H1 (cell line): Measurements from ENCODE around the gene PCNX3. TPM values are rescaled to one million over a fixed set of nuclear protein-coding genes. Genes with fewer than 3 reads are reported as not detected.

ENCODE experiments used
- CTCF ChIA-PET: fragments of 300-600 bp; sonication (Branson Sonifier 250); formaldehyde crosslinking; loops from one replicate; lab custom pipeline; 2021; ENCODE audit not compliant: partially characterized antibody; lab: Charles Lee
- POLR2A ChIA-PET: fragments of 300-600 bp; sonication (Branson Sonifier 250); formaldehyde crosslinking; loops from one replicate; lab custom pipeline; 2021; ENCODE audit warnings: inconsistent platforms; ENCODE audit not compliant: partially characterized antibody; lab: Charles Lee
- DNase-seq, 2 experiments: peaks; one replicate each; pipeline versions ENCODE4 v3.0.0 to v3.0.0-alpha.2; 2010 to 2022; ENCODE audit warnings: low spot score in 2 of 2, low read depth in 1 of 2, mixed read lengths in 1 of 2
- FAIRE-seq: peaks from 2 replicates; lab custom pipeline; 2011; peaks lifted over from hg19 to GRCh38; lab: Jason Lieb, UNC
- H2AFZ ChIP-seq: 2 replicates; pipeline ENCODE4 v1.8.1; 2012; ENCODE audit warnings: low read length, inconsistent platforms
- H2AK5ac ChIP-seq: 2 replicates; pipeline ENCODE4 v1.6.1; 2013; ENCODE audit warnings: low read depth, low read length
- H2BK120ac ChIP-seq: replicated peaks from 2 replicates; pipeline ENCODE3; 2013; ENCODE audit warnings: low read depth, low read length, inconsistent platforms
- H2BK12ac ChIP-seq: 2 replicates; pipeline ENCODE4 v1.6.1; 2013; ENCODE audit warnings: low read depth, low read length
- H2BK15ac ChIP-seq: 2 replicates; pipeline ENCODE4 v1.6.1; 2013; ENCODE audit warnings: low read length
- H2BK20ac ChIP-seq: 2 replicates; pipeline ENCODE4 v1.6.1; 2013; ENCODE audit warnings: low read length
- H2BK5ac ChIP-seq: 2 replicates; pipeline ENCODE4 v1.6.1; 2013; ENCODE audit warnings: low read depth, low read length
- H3K14ac ChIP-seq: 2 replicates; pipeline ENCODE4 v1.6.1; 2013; ENCODE audit warnings: inconsistent platforms; ENCODE audit not compliant: insufficient read length
- H3K18ac ChIP-seq: 2 replicates; pipeline ENCODE4 v1.6.1; 2013; ENCODE audit warnings: low read length; ENCODE audit errors: extremely low read depth
- H3K23ac ChIP-seq: 2 replicates; pipeline ENCODE4 v1.6.1; 2013; ENCODE audit warnings: inconsistent platforms; ENCODE audit not compliant: insufficient read length
- H3K23me2 ChIP-seq: 2 replicates; pipeline ENCODE4 v1.6.1; 2013; ENCODE audit warnings: low read depth, low read length
- H3K27ac ChIP-seq: 2 replicates; pipeline ENCODE4 v1.6.1; 2011; ENCODE audit warnings: low read depth, low read length, inconsistent platforms
- H3K27me3 ChIP-seq, 4 experiments: replicated peaks in 1 of 4; 1 replicate in 1 of 4; 2 replicates in 3 of 4; pipeline versions ENCODE4 v1.6.1 to v1.8.1; 2011 to 2013; ENCODE audit warnings: low read length in 3 of 4, mild to moderate bottlenecking in 3 of 4, inconsistent platforms in 2 of 4, mixed read lengths in 2 of 4, moderate library complexity in 1 of 4; ENCODE audit not compliant: control insufficient read depth in 3 of 4, insufficient read depth in 3 of 4; ENCODE audit errors: extremely low read depth in 1 of 4
- H3K36me3 ChIP-seq, 4 experiments: 2 replicates each; pipeline versions ENCODE4 v1.6.1 to v1.8.1; 2011 to 2013; ENCODE audit warnings: mild to moderate bottlenecking in 4 of 4, low read length in 3 of 4, moderate library complexity in 2 of 4, control low read depth in 1 of 4, inconsistent platforms in 1 of 4; ENCODE audit not compliant: insufficient read depth in 4 of 4, control insufficient read depth in 2 of 4
- H3K4ac ChIP-seq: replicated peaks from 2 replicates; pipeline ENCODE3; 2013; ENCODE audit warnings: low read length, low read depth, mixed read lengths, inconsistent platforms; ENCODE audit not compliant: insufficient read length
- H3K4me1 ChIP-seq, 4 experiments: replicated peaks in 1 of 4; 1 replicate in 1 of 4; 2 replicates in 3 of 4; pipeline versions ENCODE4 v1.6.1 to v1.8.1; 2011 to 2013; ENCODE audit warnings: low read length in 3 of 4, inconsistent platforms in 2 of 4, mixed read lengths in 1 of 4; ENCODE audit not compliant: insufficient read depth in 4 of 4, control insufficient read depth in 3 of 4
- H3K4me2 ChIP-seq, 2 experiments: 2 replicates each; pipeline versions ENCODE4 v1.6.1 to v1.8.1; 2011 to 2013; ENCODE audit warnings: low read depth in 2 of 2, low read length in 2 of 2, control low read depth in 1 of 2, inconsistent platforms in 1 of 2, mild to moderate bottlenecking in 1 of 2; ENCODE audit not compliant: insufficient read depth in 1 of 2
- H3K4me3 ChIP-seq, 4 experiments: fragments of 200-600, 300-600 bp in 1 of 4; sonication (generic), shearing (Covaris generic), sonication (Bioruptor Twin) in 1 of 4; 2 replicates each; pipeline versions ENCODE4 v1.5.1 to v1.8.1; 2011 to 2016; ENCODE audit warnings: low read length in 4 of 4, low read depth in 3 of 4, control low read depth in 2 of 4, inconsistent platforms in 2 of 4, mild to moderate bottlenecking in 2 of 4, mixed read lengths in 1 of 4, moderate library complexity in 1 of 4; ENCODE audit not compliant: insufficient read depth in 2 of 4; ENCODE audit errors: extremely low read depth in 1 of 4
- H3K56ac ChIP-seq: replicated peaks from 2 replicates; pipeline ENCODE3; 2013; ENCODE audit warnings: low read depth, mild to moderate bottlenecking, mixed read lengths, low read length, inconsistent platforms; ENCODE audit not compliant: insufficient read length
- H3K79me1 ChIP-seq: 2 replicates; pipeline ENCODE4 v1.6.1; 2013; ENCODE audit warnings: low read depth, low read length, control low read depth
- H3K79me2 ChIP-seq, 2 experiments: 2 replicates each; pipeline versions ENCODE4 v1.6.1 to v1.8.1; 2012 to 2013; ENCODE audit warnings: low read length in 2 of 2, mild to moderate bottlenecking in 2 of 2, inconsistent platforms in 1 of 2; ENCODE audit not compliant: insufficient read depth in 2 of 2, control insufficient read depth in 1 of 2
- H3K9ac ChIP-seq, 4 experiments: replicated peaks in 1 of 4; 1 replicate in 1 of 4; 2 replicates in 3 of 4; pipeline versions ENCODE4 v1.6.1 to v1.8.1; 2011 to 2013; ENCODE audit warnings: low read depth in 3 of 4, low read length in 3 of 4, control low read depth in 2 of 4, mild to moderate bottlenecking in 2 of 4, moderate library complexity in 2 of 4, inconsistent platforms in 1 of 4; ENCODE audit errors: extremely low read depth in 1 of 4
- H3K9me3 ChIP-seq, 2 experiments: 2 replicates each; pipeline versions ENCODE4 v1.6.1 to v1.8.1; 2012 to 2013; ENCODE audit warnings: mild to moderate bottlenecking in 2 of 2, moderate library complexity in 2 of 2, control low read depth in 1 of 2, inconsistent platforms in 1 of 2, low read depth in 1 of 2, low read length in 1 of 2, mixed read lengths in 1 of 2; ENCODE audit not compliant: insufficient read depth in 2 of 2
- H4K20me1 ChIP-seq, 2 experiments: replicated peaks in 1 of 2; 2 replicates each; pipeline versions ENCODE3 to v1.8.1; 2011 to 2013; ENCODE audit warnings: inconsistent platforms in 2 of 2, low read length in 2 of 2, mild to moderate bottlenecking in 1 of 2; ENCODE audit not compliant: insufficient read depth in 2 of 2, control insufficient read depth in 1 of 2
- H4K5ac ChIP-seq: 2 replicates; pipeline ENCODE4 v1.6.1; 2013; ENCODE audit warnings: low read length, low read depth, mixed read lengths, inconsistent platforms; ENCODE audit not compliant: insufficient read length
- H4K8ac ChIP-seq: 2 replicates; pipeline ENCODE4 v1.8.0; 2013; ENCODE audit warnings: mild to moderate bottlenecking, moderate library complexity, low read length, inconsistent platforms; ENCODE audit not compliant: insufficient read depth; ENCODE audit errors: extremely low read depth
- H4K91ac ChIP-seq: replicated peaks from 2 replicates; pipeline ENCODE3; 2013; ENCODE audit warnings: low read length, mixed read lengths, inconsistent platforms; ENCODE audit not compliant: insufficient read length
- BACH1 ChIP-seq: IDR thresholded peaks from 2 replicates; pipeline ENCODE4 v1.6.1; 2012; ENCODE audit warnings: low read length, improper control_type of control experiment
- CBX5 ChIP-seq: fragments of 300-800, 300-1000 bp; sonication (generic); IDR thresholded peaks from 2 replicates; pipeline ENCODE4 v1.7.1; 2016; ENCODE audit warnings: antibody characterized with exemption, low read length, low read depth
- CTBP2 ChIP-seq: IDR thresholded peaks from 2 replicates; pipeline ENCODE4 v1.7.0; 2011; ENCODE audit warnings: borderline replicate concordance, mild to moderate bottlenecking, moderate library complexity, mixed read lengths, low read length; ENCODE audit not compliant: insufficient read depth, insufficient read length
- JUND ChIP-seq: IDR thresholded peaks from 2 replicates; pipeline ENCODE4 v1.6.1; 2011; ENCODE audit warnings: mild to moderate bottlenecking, improper control_type of control experiment, low read length
- KDM4A ChIP-seq: IDR thresholded peaks from one replicate; pipeline ENCODE4 v1.7.1; 2012; ENCODE audit warnings: low read depth, mild to moderate bottlenecking, moderate library complexity, low read length, inconsistent platforms; ENCODE audit not compliant: severe bottlenecking
- MAFK ChIP-seq: IDR thresholded peaks from 2 replicates; pipeline ENCODE4 v1.6.1; 2012; ENCODE audit warnings: low read depth, mild to moderate bottlenecking, improper control_type of control experiment, low read length
- RAD21 ChIP-seq, 2 experiments: IDR thresholded peaks in 1 of 2; conservative IDR thresholded peaks in 1 of 2; 2 replicates each; pipeline ENCODE4 v1.6.1; 2011; ENCODE audit warnings: low read depth in 2 of 2, low read length in 2 of 2, improper control_type of control experiment in 1 of 2, inconsistent platforms in 1 of 2, mild to moderate bottlenecking in 1 of 2, moderate library complexity in 1 of 2
- SP1 ChIP-seq: IDR thresholded peaks from 2 replicates; pipeline ENCODE4 v1.6.1; 2011; ENCODE audit warnings: low read depth, low read length
- SP2 ChIP-seq: IDR thresholded peaks from 2 replicates; pipeline ENCODE4 v1.6.1; 2012; ENCODE audit warnings: mild to moderate bottlenecking, low read length, inconsistent platforms
- ZNF274 ChIP-seq: IDR thresholded peaks from 2 replicates; pipeline ENCODE4 v1.7.0; 2012; ENCODE audit warnings: low read length, borderline replicate concordance; ENCODE audit errors: extremely low read depth
- WGBS, 2 experiments: shearing (Covaris generic) in 1 of 2; methylation state at CpG; one replicate each; pipeline versions ENCODE4 v1.1.6 to v1.1.7; 2013 to 2015; ENCODE audit warnings: low lambda C conversion rate in 2 of 2, mixed read lengths in 2 of 2, inconsistent platforms in 1 of 2, low coverage in 1 of 2, missing lambda C conversion rate in 1 of 2; ENCODE audit not compliant: insufficient replicate concordance in 2 of 2, insufficient coverage in 1 of 2, insufficient read length in 1 of 2; ENCODE audit errors: extremely low coverage in 1 of 2, missing lambda C conversion rate in 1 of 2; 5-methylcytosine and 5-hydroxymethylcytosine counted together
- polyA plus RNA-seq, 7 experiments: library from polyadenylated mRNA; depleted of rRNA in 3 of 7; stranded (reverse) in 5 of 7; unstranded in 2 of 7; fragments of >200 nt in 5 of 7; fragments of 200-250 nt in 2 of 7; gene quantifications; 1 replicate in 5 of 7; 2 replicates in 1 of 7; 4 replicates in 1 of 7; pipeline versions ENCODE4 v1.2.1 to v1.2.3, GENCODE V29; 2011 to 2013; ENCODE audit warnings: missing spikeins in 2 of 7, mixed read lengths in 2 of 7
- total RNA-seq: library from RNA; stranded (reverse); fragmentation: NEBNext Ultra II Directional; extraction: Animal tissue kit (Norgen Biotek cat#: 25700); gene quantifications from 2 replicates; pipeline ENCODE4 v1.2.1, GENCODE V29; 2021
- TF ChIP-seq, protein P1 (sequence below): IDR thresholded peaks from 2 replicates; pipeline ENCODE4 v1.6.1; 2011; ENCODE audit warnings: low read depth, mild to moderate bottlenecking, low read length; ENCODE audit not compliant: insufficient read depth

PCNX3 gene
- total and polyA plus RNA-seq, 2 of the 8 experiments (the other 6 are each of a cell fraction or from before 2014, with no cell fraction given), result 27.2 to 38.8 TPM

DNA sequence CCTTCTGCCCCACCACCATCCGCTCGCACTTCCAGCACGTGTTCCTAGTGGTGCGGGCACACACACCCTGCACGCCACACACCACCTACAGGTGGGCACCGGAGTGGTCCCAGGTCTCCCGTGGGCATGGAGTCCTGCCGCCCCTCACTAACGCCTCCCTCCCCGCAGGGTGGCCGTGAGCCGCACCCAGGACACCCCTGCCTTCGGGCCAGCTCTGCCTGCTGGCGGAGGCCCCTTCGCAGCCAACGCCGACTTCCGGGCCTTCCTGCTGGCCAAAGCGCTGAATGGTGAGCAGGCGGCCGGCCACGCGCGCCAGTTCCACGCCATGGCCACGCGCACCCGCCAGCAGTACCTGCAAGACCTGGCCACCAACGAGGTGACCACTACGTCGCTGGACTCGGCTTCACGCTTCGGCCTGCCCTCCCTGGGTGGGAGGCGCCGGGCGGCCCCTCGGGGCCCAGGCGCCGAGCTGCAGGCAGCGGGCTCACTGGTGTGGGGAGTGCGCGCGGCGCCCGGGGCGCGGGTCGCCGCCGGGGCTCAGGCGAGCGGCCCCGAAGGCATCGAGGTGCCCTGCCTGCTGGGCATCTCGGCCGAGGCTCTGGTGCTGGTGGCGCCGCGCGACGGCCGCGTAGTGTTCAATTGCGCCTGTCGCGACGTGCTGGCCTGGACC lies 30.8 kb downstream of the PCNX3 start:
- peak overlapping the region; percentile 55 to 82 for H3K4me2 ChIP-seq
- FAIRE-seq, result no peak
- TF ChIP-seq CBX5 (no peak), KDM4A (no peak), SP2 (no peak), JUND (no peak), SP1 (no peak), ZNF274 (no peak), BACH1 (no peak), CTBP2 (no peak), MAFK (no peak), RAD21 (IDR thresholded peaks at IDR 0.05 in 1 of 2, conservative IDR thresholded peaks at IDR 0.05 in 1 of 2; ENCODE audit: low read depth in 2 of 2, low read length in 2 of 2) (no peak)
- TF ChIP-seq, protein P1, sequence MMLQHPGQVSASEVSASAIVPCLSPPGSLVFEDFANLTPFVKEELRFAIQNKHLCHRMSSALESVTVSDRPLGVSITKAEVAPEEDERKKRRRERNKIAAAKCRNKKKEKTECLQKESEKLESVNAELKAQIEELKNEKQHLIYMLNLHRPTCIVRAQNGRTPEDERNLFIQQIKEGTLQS, result no peak

More for the DNA sequence above, 30.8 kb downstream of the PCNX3 start:
- H3K14ac ChIP-seq, result no peak overlapping the region
- peak overlapping the region; percentile 35; the same call in 1 of the 2 replicates for H3K27ac ChIP-seq
- no peak overlapping the region for H2BK20ac ChIP-seq
- 64% methylated on average over 52 of the region's 68 CpGs; no CpG with 5 or more reads in 1 of the 2 experiments for WGBS, 2 experiments
- no peak overlapping the region for H3K4ac ChIP-seq
- no peak overlapping the region for H2BK120ac ChIP-seq
- H4K20me1 ChIP-seq, result peaks cover 2 to 16% of the 10 kb centered on the region in 2 experiments
- H2BK15ac ChIP-seq, result peak overlapping the region; percentile 97; the same call in 1 of the 2 replicates
- H3K4me3 ChIP-seq, result peak overlapping the region; percentile 52 to 70 (median 68)
- peak overlapping the region; percentile 12; the same call in 1 of the 2 replicates for H2BK5ac ChIP-seq
- H4K91ac ChIP-seq, result no peak overlapping the region
- no peak overlapping the region for H3K23ac ChIP-seq
- no peak overlapping the region for H3K9ac ChIP-seq
- H3K79me2 ChIP-seq, result no peaks in the 10 kb centered on the region
- H3K18ac ChIP-seq, result peak overlapping the region; percentile 60; the same call in 1 of the 2 replicates
- H2AK5ac ChIP-seq, result no peak overlapping the region
- no peak for DNase-seq
- no peak overlapping the region for H2BK12ac ChIP-seq
- H3K56ac ChIP-seq, result peak overlapping the region; percentile 75
- H3K27me3 ChIP-seq, result peaks cover 0 to 8% (median 2%) of the 10 kb centered on the region in 4 experiments; a peak in 3 of 7 replicates
- peaks cover 11% of the 10 kb centered on the region; the same call in 1 of the 2 replicates for H3K23me2 ChIP-seq
- 0 out of 2 replicates have a peak overlapping the region, but pooled peaks have one; percentile 90 for H4K8ac ChIP-seq
- POLR2A ChIA-PET, result interaction anchor here (0.6 to 7.5 kb wide), 11 partner anchors 8 to 1389 kb away, joined by 3 to 58 read pairs (median 4); partner anchors contain the start of genes MUS81, RELA and SIPA1
- H3K36me3 ChIP-seq, result peaks cover 0 to 3% (median 0%) of the 10 kb centered on the region in 4 experiments; a peak in 1 of 8 replicates
- H2AFZ ChIP-seq, result no peak overlapping the region; the same call in 1 of the 2 replicates
- H3K4me1 ChIP-seq, result peaks cover 0 to 19% (median 13%) of the 10 kb centered on the region in 4 experiments; a peak in 6 of 7 replicates
- no peaks in the 10 kb centered on the region for H3K79me1 ChIP-seq
- H4K5ac ChIP-seq, result no peak overlapping the region
- CTCF ChIA-PET, result interaction anchor here (0.7 to 1.8 kb wide), 10 partner anchors 8 to 239 kb away, joined by 3 to 11 read pairs (median 3); partner anchors contain the start of gene SIPA1
- H3K9me3 ChIP-seq, result no peaks in the 10 kb centered on the region
